Smooth muscle cell (in vitro differentiated cells): ENCODE measurements around the gene ATP23. TPM values are rescaled to one million over a fixed set of nuclear protein-coding genes. Genes with fewer than 3 reads are reported as not detected.

Experiments
- DNase-seq: peaks from one replicate; lab custom pipeline; 2025; ENCODE audit not compliant: unreplicated experiment; lab: John Stamatoyannopoulos, UW
- H2AFZ ChIP-seq: fragments of 200-600 bp; sonication (generic); 2 replicates; pipeline ENCODE4 v1.6.0; 2016; ENCODE audit warnings: antibody characterized with exemption, low read depth, mild to moderate bottlenecking
- H3F3A ChIP-seq: fragments of 200-600 bp; sonication (generic); 2 replicates; pipeline ENCODE4 v1.6.0; 2017; ENCODE audit warnings: antibody characterized with exemption, low read depth
- H3K27ac ChIP-seq: fragments of 200-600 bp; sonication (generic); 2 replicates; pipeline ENCODE4 v1.5.1; 2016; ENCODE audit warnings: low read depth, mild to moderate bottlenecking
- H3K27me3 ChIP-seq: fragments of 200-600 bp; sonication (generic); 2 replicates; pipeline ENCODE4 v1.6.1; 2016; ENCODE audit warnings: low read depth, mild to moderate bottlenecking
- H3K36me3 ChIP-seq: fragments of 200-600 bp; sonication (generic); 2 replicates; pipeline ENCODE4 v1.5.1; 2016; ENCODE audit warnings: low read depth
- H3K4me1 ChIP-seq: fragments of 200-600 bp; sonication (generic); 2 replicates; pipeline ENCODE4 v1.5.1; 2016; ENCODE audit warnings: low read depth
- H3K4me2 ChIP-seq: fragments of 200-600 bp; sonication (generic); 2 replicates; pipeline ENCODE4 v1.6.0; 2016; ENCODE audit warnings: mild to moderate bottlenecking
- H3K4me3 ChIP-seq: fragments of 200-600 bp; sonication (generic); 2 replicates; pipeline ENCODE4 v1.5.1; 2016; ENCODE audit warnings: mild to moderate bottlenecking
- H3K79me2 ChIP-seq: fragments of 200-600 bp; sonication (generic); 2 replicates; pipeline ENCODE4 v1.6.0; 2016; ENCODE audit warnings: low read depth, mild to moderate bottlenecking
- H3K9ac ChIP-seq: fragments of 200-600 bp; sonication (generic); 2 replicates; pipeline ENCODE4 v1.6.0; 2016; ENCODE audit warnings: low read depth
- H3K9me3 ChIP-seq: fragments of 200-600 bp; sonication (generic); replicated peaks from 2 replicates; pipeline ENCODE4 v1.5.1; 2016; ENCODE audit warnings: low read depth
- H4K20me1 ChIP-seq: fragments of 200-600 bp; sonication (generic); 2 replicates; pipeline ENCODE4 v1.6.0; 2016; ENCODE audit warnings: low read depth
- CTCF ChIP-seq: fragments of 200-600 bp; sonication (generic); IDR thresholded peaks from 2 replicates; pipeline ENCODE4 v1.5.1; 2017; ENCODE audit warnings: borderline replicate concordance, mild to moderate bottlenecking, antibody characterized with exemption; ENCODE audit not compliant: insufficient read depth, poor library complexity, severe bottlenecking
- WGBS: methylation state at CpG from one replicate; pipeline ENCODE4 v1.1.7; 2016; ENCODE audit warnings: low lambda C conversion rate; 5-methylcytosine and 5-hydroxymethylcytosine counted together
- polyA plus RNA-seq: library from polyadenylated mRNA; unstranded; fragments of >200 nt; fragmentation: Nextera tagmentation; extraction: Ambion mirVana; gene quantifications from 2 replicates; pipeline ENCODE4 v1.2.1, GENCODE V29; 2016
- total RNA-seq: library from RNA; depleted of rRNA; stranded (reverse); fragments of >200 nt; gene quantifications from 2 replicates; pipeline ENCODE4 v1.2.3, GENCODE V29; 2014

The ATP23 gene
- total and polyA plus RNA-seq, 2 experiments from 2014 or later = 2.7 to 10.4 TPM

GRCh38 chr12:57899010-57899662, 42.2 kb upstream of the ATP23 start:
- WGBS = 86% methylated on average over 10 of the region's 10 CpGs
- Histone ChIP-seq H4K20me1 (no peaks in the 10 kb centered on the region), H3K36me3 (no peaks in the 10 kb centered on the region), H3K9me3 (no peaks in the 10 kb centered on the region), H3K27ac (no peak overlapping the region), H3F3A (peaks cover 9% of the 10 kb centered on the region), H3K9ac (no peak overlapping the region), H3K4me1 (peaks cover 31% of the 10 kb centered on the region), H3K27me3 (no peaks in the 10 kb centered on the region), H3K79me2 (no peaks in the 10 kb centered on the region), H3K4me3 (no peak overlapping the region), H3K4me2 (no peak overlapping the region), H2AFZ (no peak overlapping the region)
- no peak for TF ChIP-seq CTCF
- peak; percentile 22 for DNase-seq

GRCh38 chr12:57902478-57902969, 38.8 kb upstream of the ATP23 start:
- Histone ChIP-seq H4K20me1 (no peaks in the 10 kb centered on the region), H3K79me2 (no peaks in the 10 kb centered on the region), H3K9ac (no peak overlapping the region), H3K4me1 (peaks cover 4% of the 10 kb centered on the region), H3K27me3 (no peaks in the 10 kb centered on the region), H3K36me3 (no peaks in the 10 kb centered on the region), H3K9me3 (no peaks in the 10 kb centered on the region), H3F3A (no peaks in the 10 kb centered on the region), H2AFZ (no peak overlapping the region), H3K27ac (no peak overlapping the region), H3K4me2 (no peak overlapping the region), H3K4me3 (no peak overlapping the region)
- 67% methylated on average over 3 of the region's 3 CpGs for WGBS
- no peak for DNase-seq
- TF ChIP-seq CTCF = no peak

GRCh38 chr12:57904426-57904825, 36.9 kb upstream of the ATP23 start:
- Histone ChIP-seq H3K36me3 (no peaks in the 10 kb centered on the region), H3F3A (no peaks in the 10 kb centered on the region), H3K4me1 (peaks cover 2% of the 10 kb centered on the region), H3K4me3 (no peak overlapping the region), H3K27me3 (no peaks in the 10 kb centered on the region), H2AFZ (no peak overlapping the region), H3K27ac (no peak overlapping the region), H3K79me2 (no peaks in the 10 kb centered on the region), H3K9ac (no peak overlapping the region), H4K20me1 (no peaks in the 10 kb centered on the region), H3K9me3 (no peaks in the 10 kb centered on the region), H3K4me2 (no peak overlapping the region)
- TF ChIP-seq CTCF = no peak
- 88% methylated on average over 4 of the region's 4 CpGs for WGBS
- no peak for DNase-seq
